Ureter (tissue), 1 donor: ENCODE results near the gene VAV2. TPM values are rescaled to one million over a fixed set of nuclear protein-coding genes. Genes with fewer than 3 reads are reported as not detected.

ENCODE experiments used
- total RNA-seq: library from RNA; stranded (reverse); gene quantifications from one replicate; pipeline ENCODE4 v1.2.4, GENCODE V29; 2023
- donor health status: DM: yes; HTN: yes; CAD: no.

VAV2 gene
- total RNA-seq, 1 donor from 2014 or later = 38.9 TPM

Other genes with a start within 250 kb of the VAV2 start
- 16.9 TPM for gene BRD3OS, start 33.2 kb upstream of the VAV2 start, total RNA-seq
- 44.7 TPM for gene BRD3, start 75.7 kb upstream of the VAV2 start, total RNA-seq
- gene WDR5, start 143.8 kb upstream of the VAV2 start, total RNA-seq = 30.6 TPM
- 13.6 TPM for gene RNU6ATAC, start 172.2 kb upstream of the VAV2 start, total RNA-seq